NCI-H1417 (cell line): Measurements from ENCODE around the gene SAMD5.

Experiments used
- DNase-seq, 3 experiments: peaks; one replicate each; lab custom pipeline; 2025; lab: John Stamatoyannopoulos, UW

Gene SAMD5

GRCh38 chr6:147567141-147567805 lies 58.8 kb downstream of the SAMD5 start:
- DNase-seq: no peak

GRCh38 chr6:147569788-147570187 lies 61.3 kb downstream of the SAMD5 start:
- no peak for DNase-seq

- no peak for DNase-seq
These were observed 62.2 kb downstream of the SAMD5 start for GRCh38 chr6:147570681-147571080.

- no peak for DNase-seq
These were observed 69.0 kb downstream of the SAMD5 start for GRCh38 chr6:147577488-147577887.

GRCh38 chr6:147578159-147578558 lies 69.7 kb downstream of the SAMD5 start:
- no peak for DNase-seq

GRCh38 chr6:147578883-147579282 lies 70.4 kb downstream of the SAMD5 start:
- DNase-seq: no peak

- no peak for DNase-seq
These were observed 71.2 kb downstream of the SAMD5 start for GRCh38 chr6:147579667-147580066.

GRCh38 chr6:147582991-147583390 lies 74.5 kb downstream of the SAMD5 start:
- no peak for DNase-seq

- DNase-seq: no peak
These were observed 76.8 kb downstream of the SAMD5 start for GRCh38 chr6:147585256-147585655.

GRCh38 chr6:147586044-147586443 lies 77.6 kb downstream of the SAMD5 start:
- peak in 1 of 3 experiments; percentile 26 for DNase-seq

GRCh38 chr6:147587907-147588306 lies 79.4 kb downstream of the SAMD5 start:
- DNase-seq: no peak

GRCh38 chr6:147588469-147588868 lies 80.0 kb downstream of the SAMD5 start:
- no peak for DNase-seq

- DNase-seq: no peak
These were observed 81.3 kb downstream of the SAMD5 start for GRCh38 chr6:147589739-147590250.

- DNase-seq: no peak
These were observed 87.5 kb downstream of the SAMD5 start for GRCh38 chr6:147595961-147596360.

- DNase-seq: no peak
These were observed 95.0 kb downstream of the SAMD5 start for GRCh38 chr6:147603392-147604081.

GRCh38 chr6:147604373-147604772 lies 95.9 kb downstream of the SAMD5 start:
- no peak for DNase-seq

- DNase-seq: no peak
These were observed 103.5 kb downstream of the SAMD5 start for GRCh38 chr6:147611992-147612391.

GRCh38 chr6:147614501-147614900 lies 106.0 kb downstream of the SAMD5 start:
- no peak for DNase-seq

GRCh38 chr6:147615659-147616456 lies 107.4 kb downstream of the SAMD5 start:
- no peak for DNase-seq

GRCh38 chr6:147617366-147617765 lies 108.9 kb downstream of the SAMD5 start:
- DNase-seq: no peak

GRCh38 chr6:147618457-147618856 lies 110.0 kb downstream of the SAMD5 start:
- DNase-seq: no peak

- DNase-seq: no peak
These were observed 110.4 kb downstream of the SAMD5 start for GRCh38 chr6:147618927-147619326.
